GM23248 (cell line): ENCODE data around the gene MED25. TPM values are rescaled to one million over a fixed set of nuclear protein-coding genes. Genes with fewer than 3 reads are reported as not detected.

Source experiments
- DNase-seq: peaks from one replicate; pipeline ENCODE4 v3.0.0-alpha.2; 2015
- H2AFZ ChIP-seq: fragments of 200-600 bp; sonication (generic); 2 replicates; pipeline ENCODE4 v1.6.1; 2016; ENCODE audit warnings: antibody characterized with exemption
- H3F3A ChIP-seq: fragments of 200-600 bp; sonication (generic); 2 replicates; pipeline ENCODE4 v1.6.1; 2016; ENCODE audit warnings: mild to moderate bottlenecking, antibody characterized with exemption, mixed run types; ENCODE audit not compliant: insufficient read depth
- H3K27ac ChIP-seq: fragments of 200-600 bp; sonication (generic); 2 replicates; pipeline ENCODE4 v1.5.1; 2016; ENCODE audit warnings: mild to moderate bottlenecking
- H3K27me3 ChIP-seq: fragments of 200-600 bp; sonication (generic); replicated peaks from 2 replicates; pipeline ENCODE4 v1.6.1; 2016; ENCODE audit warnings: mild to moderate bottlenecking; ENCODE audit not compliant: insufficient read depth
- H3K36me3 ChIP-seq: fragments of 200-600 bp; sonication (generic); 2 replicates; pipeline ENCODE4 v1.6.1; 2016; ENCODE audit warnings: low read depth, mild to moderate bottlenecking
- H3K4me1 ChIP-seq: fragments of 200-600 bp; sonication (generic); 2 replicates; pipeline ENCODE4 v1.6.1; 2016; ENCODE audit warnings: mild to moderate bottlenecking; ENCODE audit not compliant: insufficient read depth
- H3K4me2 ChIP-seq: fragments of 200-600 bp; sonication (generic); one replicate; pipeline ENCODE4 v1.6.1; 2016; ENCODE audit warnings: mild to moderate bottlenecking; ENCODE audit not compliant: unreplicated experiment
- H3K4me3 ChIP-seq: fragments of 200-600 bp; sonication (generic); 2 replicates; pipeline ENCODE4 v1.5.1; 2016; ENCODE audit warnings: mild to moderate bottlenecking
- H3K79me2 ChIP-seq: fragments of 200-600 bp; sonication (generic); 2 replicates; pipeline ENCODE4 v1.6.1; 2016; ENCODE audit warnings: mild to moderate bottlenecking; ENCODE audit not compliant: insufficient read depth
- H3K9ac ChIP-seq: fragments of 200-600 bp; sonication (generic); 2 replicates; pipeline ENCODE4 v1.6.1; 2016; ENCODE audit warnings: mild to moderate bottlenecking
- H3K9me2 ChIP-seq: fragments of 200-600 bp; sonication (generic); 2 replicates; pipeline ENCODE4 v1.6.1; 2016; ENCODE audit warnings: mixed run types, mild to moderate bottlenecking, moderate library complexity; ENCODE audit not compliant: insufficient read depth
- H3K9me3 ChIP-seq: fragments of 200-600 bp; sonication (generic); one replicate; pipeline ENCODE4 v1.6.1; 2017; ENCODE audit warnings: low read depth
- H4K20me1 ChIP-seq: fragments of 200-600 bp; sonication (generic); 2 replicates; pipeline ENCODE4 v1.6.0; 2016; ENCODE audit not compliant: insufficient read depth
- EZH2 ChIP-seq: fragments of 200-600 bp; sonication (generic); IDR thresholded peaks from 2 replicates; pipeline ENCODE4 v1.6.1; 2018; ENCODE audit warnings: antibody characterized with exemption, mild to moderate bottlenecking; ENCODE audit not compliant: insufficient read depth, poor library complexity, severe bottlenecking
- EZH2phosphoT487 ChIP-seq: fragments of 200-600 bp; sonication (generic); IDR thresholded peaks from 2 replicates; pipeline ENCODE4 v1.6.1; 2018; ENCODE audit warnings: antibody characterized with exemption, moderate library complexity, mild to moderate bottlenecking, low read depth; ENCODE audit not compliant: insufficient read depth
- WGBS, 2 experiments: methylation state at CpG; one replicate each; pipeline ENCODE4 v1.1.6; 2015 to 2017; ENCODE audit warnings: low lambda C conversion rate in 2 of 2, low coverage in 1 of 2; ENCODE audit errors: missing lambda C conversion rate in 2 of 2; 5-methylcytosine and 5-hydroxymethylcytosine counted together
- in situ Hi-C: fragments of 300-500 bp; cut with MboI; formaldehyde crosslinking; loops from 2 replicates; pipeline ENCODE4 v1.15.0; 2020
- polyA plus RNA-seq: library from polyadenylated mRNA; unstranded; fragments of >200 nt; fragmentation: Nextera tagmentation; extraction: Ambion mirVana; gene quantifications from 2 replicates; pipeline ENCODE4 v1.2.1, GENCODE V29; 2016
- total RNA-seq: library from RNA; depleted of rRNA; stranded (reverse); fragments of >200 nt; shearing (Covaris generic); gene quantifications from 2 replicates; pipeline ENCODE4 v1.2.3, GENCODE V29; 2014

The MED25 gene
- total and polyA plus RNA-seq, 2 experiments from 2014 or later: 21.8 to 21.9 TPM

GRCh38 chr19:49824662-49825061, 6.6 kb downstream of the MED25 start:
- Histone ChIP-seq H3K4me1 (no peaks in the 10 kb centered on the region), H3K9me3 (no peaks in the 10 kb centered on the region), H2AFZ (no peak overlapping the region), H3K4me3 (no peak overlapping the region), H3K9me2 (no peaks in the 10 kb centered on the region), H3K4me2 (no peak overlapping the region), H3K36me3 (no peaks in the 10 kb centered on the region; the same call in 1 of the 2 replicates), H3F3A (no peaks in the 10 kb centered on the region), H4K20me1 (no peaks in the 10 kb centered on the region), H3K27me3 (no peaks in the 10 kb centered on the region), H3K27ac (no peak overlapping the region), H3K9ac (no peak overlapping the region), H3K79me2 (peaks cover 61% of the 10 kb centered on the region)
- DNase-seq: no peak
- WGBS, 2 experiments: 87 to 96% methylated on average over 6 of the region's 6 CpGs
- no peak for TF ChIP-seq EZH2phosphoT487
- in situ Hi-C loops: no loop called here

DNA sequence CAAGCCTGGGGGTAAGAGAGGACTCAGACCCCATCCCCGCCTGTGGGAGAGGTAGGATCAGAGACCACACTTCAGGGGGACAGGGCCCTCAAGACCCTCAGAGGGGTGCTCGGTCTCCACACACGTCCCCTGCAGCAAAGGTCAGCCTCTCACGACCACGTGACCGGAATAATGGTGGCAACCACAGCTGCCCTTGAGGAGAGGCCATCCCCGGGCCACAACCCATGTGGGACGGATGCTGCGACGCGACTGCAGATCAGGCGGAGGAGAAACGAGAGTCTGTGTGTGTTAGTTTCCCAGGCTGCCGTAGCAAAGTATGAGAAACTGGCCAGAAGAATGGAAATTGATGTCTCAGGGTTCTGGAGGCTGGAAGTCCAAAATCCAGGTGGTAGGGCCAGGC, 8.9 kb downstream of the MED25 start:
- no peaks in the 10 kb centered on the region for H3K4me1 ChIP-seq
- no peaks in the 10 kb centered on the region for H4K20me1 ChIP-seq
- no peaks in the 10 kb centered on the region for H3K27me3 ChIP-seq
- H3K79me2 ChIP-seq: peaks cover 38% of the 10 kb centered on the region
- no peaks in the 10 kb centered on the region for H3K9me2 ChIP-seq
- no peak overlapping the region for H3K4me2 ChIP-seq
- no peak overlapping the region for H2AFZ ChIP-seq
- in situ Hi-C loops: no loop called here
- H3K4me3 ChIP-seq: no peak overlapping the region
- WGBS, 2 experiments: 87% methylated on average over 14 of the region's 14 CpGs
- no peaks in the 10 kb centered on the region for H3F3A ChIP-seq
- H3K9me3 ChIP-seq: no peaks in the 10 kb centered on the region
- H3K9ac ChIP-seq: no peak overlapping the region
- no peak for DNase-seq
- TF ChIP-seq EZH2 (no peak), EZH2phosphoT487 (no peak)
- no peak overlapping the region for H3K27ac ChIP-seq
- H3K36me3 ChIP-seq: no peaks in the 10 kb centered on the region; the same call in 1 of the 2 replicates

DNA sequence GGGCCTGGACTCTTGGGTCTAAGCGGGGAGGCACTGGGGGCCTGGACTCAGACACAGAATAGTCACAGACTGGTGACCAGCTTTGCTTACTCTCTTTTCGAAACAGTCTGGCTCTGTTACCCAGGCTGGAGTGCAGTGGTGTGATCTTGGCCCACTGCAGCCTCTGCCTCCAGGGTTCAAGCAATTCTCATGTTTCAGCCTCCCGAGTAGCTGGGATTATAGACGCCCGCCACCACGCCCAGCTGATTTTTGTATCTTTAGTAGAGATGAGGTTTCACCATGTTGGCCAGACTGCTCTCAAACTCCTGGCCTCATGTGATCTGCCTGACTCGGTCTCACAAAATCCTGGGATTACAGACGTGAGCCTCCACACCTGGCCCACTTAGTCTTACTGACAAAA, 11.1 kb downstream of the MED25 start:
- no peak overlapping the region for H3K4me3 ChIP-seq
- no peak for TF ChIP-seq EZH2
- no peak for TF ChIP-seq EZH2phosphoT487
- H3K27me3 ChIP-seq: no peaks in the 10 kb centered on the region
- H4K20me1 ChIP-seq: no peaks in the 10 kb centered on the region
- H3K27ac ChIP-seq: no peak overlapping the region
- H3K4me2 ChIP-seq: no peak overlapping the region
- no peak overlapping the region for H2AFZ ChIP-seq
- H3K4me1 ChIP-seq: no peaks in the 10 kb centered on the region
- H3F3A ChIP-seq: no peaks in the 10 kb centered on the region
- H3K9me2 ChIP-seq: no peaks in the 10 kb centered on the region
- in situ Hi-C loops: no loop called here
- WGBS, 2 experiments: 83 to 88% methylated on average over 7 to 8 of the region's 8 CpGs
- no peaks in the 10 kb centered on the region for H3K9me3 ChIP-seq
- H3K9ac ChIP-seq: no peak overlapping the region
- H3K36me3 ChIP-seq: no peaks in the 10 kb centered on the region; the same call in 1 of the 2 replicates
- no peak for DNase-seq
- H3K79me2 ChIP-seq: peaks cover 22% of the 10 kb centered on the region

- Histone ChIP-seq H3K27ac (no peak overlapping the region), H3K9ac (no peak overlapping the region), H2AFZ (no peak overlapping the region), H3K4me2 (no peak overlapping the region), H4K20me1 (no peaks in the 10 kb centered on the region), H3F3A (no peaks in the 10 kb centered on the region), H3K27me3 (no peaks in the 10 kb centered on the region), H3K36me3 (no peaks in the 10 kb centered on the region; the same call in 1 of the 2 replicates), H3K4me3 (no peak overlapping the region), H3K9me2 (no peaks in the 10 kb centered on the region), H3K4me1 (no peaks in the 10 kb centered on the region), H3K9me3 (no peaks in the 10 kb centered on the region), H3K79me2 (peaks cover 16% of the 10 kb centered on the region)
- DNase-seq: no peak
- 95 to 96% methylated on average over 14 to 18 of the region's 18 CpGs for WGBS, 2 experiments
- TF ChIP-seq EZH2phosphoT487 (no peak), EZH2 (no peak)
- in situ Hi-C loops: no loop called here
These were observed 11.6 kb downstream of the MED25 start for GRCh38 chr19:49829721-49830120.

- H3K9ac ChIP-seq: no peak overlapping the region
- no peak overlapping the region for H2AFZ ChIP-seq
- H3K27me3 ChIP-seq: no peaks in the 10 kb centered on the region
- H3K36me3 ChIP-seq: no peaks in the 10 kb centered on the region; the same call in 1 of the 2 replicates
- 96 to 97% methylated on average over 9 to 12 of the region's 12 CpGs for WGBS, 2 experiments
- H4K20me1 ChIP-seq: no peaks in the 10 kb centered on the region
- H3K4me3 ChIP-seq: no peak overlapping the region
- H3K9me2 ChIP-seq: no peaks in the 10 kb centered on the region
- no peaks in the 10 kb centered on the region for H3F3A ChIP-seq
- peaks cover 6% of the 10 kb centered on the region; the same call in 1 of the 2 replicates for H3K79me2 ChIP-seq
- no peak for TF ChIP-seq EZH2phosphoT487
- no peak for TF ChIP-seq EZH2
- H3K9me3 ChIP-seq: no peaks in the 10 kb centered on the region
- in situ Hi-C loops: no loop called here
- no peak for DNase-seq
- H3K4me2 ChIP-seq: no peak overlapping the region
- H3K4me1 ChIP-seq: no peaks in the 10 kb centered on the region
- no peak overlapping the region for H3K27ac ChIP-seq
These were observed 12.7 kb downstream of the MED25 start for GRCh38 chr19:49830766-49831165.
